A673 (cell line): ENCODE results near the gene SMCHD1. TPM values are rescaled to one million over a fixed set of nuclear protein-coding genes. Genes with fewer than 3 reads are reported as not detected.

Experiments used
- BruUV-seq: library from RNA; stranded (reverse); fragments of 400-500 nt; replicated peaks from 2 replicates; lab custom pipeline; 2021; lab: Mats Ljungman, UMichigan
- CTCF ChIA-PET: fragments of 300-600 bp; sonication (Branson Sonifier 250); formaldehyde crosslinking; loops from one replicate; lab custom pipeline; 2022; ENCODE audit warnings: antibody characterized with exemption; lab: Charles Lee
- POLR2A ChIA-PET: fragments of 300-600 bp; sonication (Branson Sonifier 250); formaldehyde crosslinking; loops from one replicate; lab custom pipeline; 2022; ENCODE audit warnings: antibody characterized with exemption; ENCODE audit not compliant: low non-redundant PET; lab: Charles Lee
- DNase-seq: peaks from one replicate; pipeline ENCODE4 v3.0.0-alpha.2; 2015; ENCODE audit warnings: low spot score
- H3K27ac ChIP-seq: fragments of 200-600 bp; sonication (generic); 2 replicates; pipeline ENCODE4 v1.5.1; 2016; ENCODE audit warnings: mixed run types, low read depth, mild to moderate bottlenecking, mixed read lengths, antibody characterized with exemption, low read length; ENCODE audit not compliant: poor library complexity, severe bottlenecking
- H3K27me3 ChIP-seq: fragments of 200-600 bp; sonication (generic); replicated peaks from 2 replicates; pipeline ENCODE4 v1.6.1; 2017; ENCODE audit warnings: mixed run types, low read depth, mild to moderate bottlenecking, mixed read lengths, antibody characterized with exemption, low read length; ENCODE audit not compliant: insufficient read depth, poor library complexity
- H3K36me3 ChIP-seq: fragments of 200-600 bp; sonication (generic); 2 replicates; pipeline ENCODE4 v1.6.1; 2016; ENCODE audit warnings: mixed run types, mild to moderate bottlenecking, mixed read lengths, antibody characterized with exemption, low read length; ENCODE audit not compliant: insufficient read depth, poor library complexity, severe bottlenecking
- H3K4me1 ChIP-seq: fragments of 200-600 bp; sonication (generic); 2 replicates; pipeline ENCODE4 v1.6.1; 2017; ENCODE audit warnings: mixed run types, mild to moderate bottlenecking, mixed read lengths, antibody characterized with exemption, low read length; ENCODE audit not compliant: insufficient read depth, poor library complexity, severe bottlenecking
- H3K4me3 ChIP-seq: fragments of 200-600 bp; sonication (generic); 2 replicates; pipeline ENCODE4 v1.5.1; 2016; ENCODE audit warnings: low read depth, mixed run types, mild to moderate bottlenecking, mixed read lengths, low read length; ENCODE audit not compliant: poor library complexity, severe bottlenecking
- H3K9me3 ChIP-seq: fragments of 200-600 bp; sonication (generic); 2 replicates; pipeline ENCODE4 v1.6.1; 2016; ENCODE audit warnings: mixed run types, low read depth, mild to moderate bottlenecking, mixed read lengths, antibody characterized with exemption, low read length; ENCODE audit not compliant: poor library complexity, severe bottlenecking
- EZH2 ChIP-seq: fragments of 200-600 bp; sonication (generic); IDR thresholded peaks from 2 replicates; pipeline ENCODE4 v1.6.1; 2017; ENCODE audit warnings: borderline replicate concordance, low read depth, mild to moderate bottlenecking, mixed read lengths, antibody characterized with exemption, low read length; ENCODE audit not compliant: poor library complexity, severe bottlenecking
- intact Hi-C: fragments of 100-400 bp; cut with micrococcal nuclease; formaldehyde crosslinking; loops from one replicate; pipeline ENCODE4 v1.10.0; 2022; ENCODE audit not compliant: unreplicated experiment
- total RNA-seq: library from RNA; stranded (reverse); gene quantifications from 2 replicates; pipeline ENCODE4 v1.2.3, GENCODE V29; 2021
- TF ChIP-seq, protein P1 (sequence below): fragments of 300-800, 200-600 bp; sonication (generic); conservative IDR thresholded peaks from 2 replicates; pipeline ENCODE4 v1.5.1; 2017; ENCODE audit warnings: low read depth, mild to moderate bottlenecking, antibody characterized with exemption, low read length, moderate library complexity, mixed read lengths

Gene SMCHD1
- total RNA-seq, 1 experiment from 2014 or later: 80.9 TPM

DNA sequence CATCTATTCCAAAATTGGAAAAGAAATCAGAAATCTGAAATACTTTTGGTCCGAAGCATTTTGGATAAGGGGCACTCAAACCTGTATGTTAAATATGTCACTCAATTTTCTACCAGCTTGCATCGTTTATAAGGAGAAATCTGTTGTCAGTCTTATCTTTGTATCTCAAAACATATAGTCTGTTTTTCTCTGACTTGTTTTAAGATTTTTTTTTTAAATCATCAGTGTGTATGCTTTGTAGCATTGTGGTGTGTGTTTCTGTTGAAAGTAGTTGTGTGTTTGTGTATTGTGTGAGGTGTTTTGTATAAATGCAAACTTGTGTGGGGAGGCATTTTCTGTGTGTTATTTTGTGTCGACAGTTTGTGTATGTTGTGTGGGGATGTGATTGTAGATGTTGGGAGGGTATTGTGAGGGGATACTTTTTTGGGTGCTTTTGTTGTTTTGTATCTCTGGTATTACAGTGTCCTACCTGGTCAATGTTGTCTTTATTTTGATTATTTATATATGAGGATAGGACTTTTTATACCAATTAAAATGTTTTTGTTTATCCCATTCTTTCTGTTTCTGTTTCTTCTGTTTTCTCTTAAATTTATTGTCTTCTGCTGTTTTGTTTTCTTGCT, 30.9 kb downstream of the SMCHD1 start:
- peaks cover 26% of the 10 kb centered on the region for H3K9me3 ChIP-seq
- peaks cover 4% of the 10 kb centered on the region for H3K4me1 ChIP-seq
- intact Hi-C loops: no loop called here
- TF ChIP-seq EZH2: no peak
- TF ChIP-seq, protein P1, sequence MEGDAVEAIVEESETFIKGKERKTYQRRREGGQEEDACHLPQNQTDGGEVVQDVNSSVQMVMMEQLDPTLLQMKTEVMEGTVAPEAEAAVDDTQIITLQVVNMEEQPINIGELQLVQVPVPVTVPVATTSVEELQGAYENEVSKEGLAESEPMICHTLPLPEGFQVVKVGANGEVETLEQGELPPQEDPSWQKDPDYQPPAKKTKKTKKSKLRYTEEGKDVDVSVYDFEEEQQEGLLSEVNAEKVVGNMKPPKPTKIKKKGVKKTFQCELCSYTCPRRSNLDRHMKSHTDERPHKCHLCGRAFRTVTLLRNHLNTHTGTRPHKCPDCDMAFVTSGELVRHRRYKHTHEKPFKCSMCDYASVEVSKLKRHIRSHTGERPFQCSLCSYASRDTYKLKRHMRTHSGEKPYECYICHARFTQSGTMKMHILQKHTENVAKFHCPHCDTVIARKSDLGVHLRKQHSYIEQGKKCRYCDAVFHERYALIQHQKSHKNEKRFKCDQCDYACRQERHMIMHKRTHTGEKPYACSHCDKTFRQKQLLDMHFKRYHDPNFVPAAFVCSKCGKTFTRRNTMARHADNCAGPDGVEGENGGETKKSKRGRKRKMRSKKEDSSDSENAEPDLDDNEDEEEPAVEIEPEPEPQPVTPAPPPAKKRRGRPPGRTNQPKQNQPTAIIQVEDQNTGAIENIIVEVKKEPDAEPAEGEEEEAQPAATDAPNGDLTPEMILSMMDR: no peak
- no peaks in the 10 kb centered on the region for H3K27me3 ChIP-seq
- H3K27ac ChIP-seq: no peak overlapping the region
- peaks cover 65% of the 10 kb centered on the region for H3K36me3 ChIP-seq
- H3K4me3 ChIP-seq: no peak overlapping the region
- ChIA-PET POLR2A (no interaction called here), CTCF (no interaction called here)
- peak; percentile 17 for DNase-seq
- no TSS peak for BruUV-seq

DNA sequence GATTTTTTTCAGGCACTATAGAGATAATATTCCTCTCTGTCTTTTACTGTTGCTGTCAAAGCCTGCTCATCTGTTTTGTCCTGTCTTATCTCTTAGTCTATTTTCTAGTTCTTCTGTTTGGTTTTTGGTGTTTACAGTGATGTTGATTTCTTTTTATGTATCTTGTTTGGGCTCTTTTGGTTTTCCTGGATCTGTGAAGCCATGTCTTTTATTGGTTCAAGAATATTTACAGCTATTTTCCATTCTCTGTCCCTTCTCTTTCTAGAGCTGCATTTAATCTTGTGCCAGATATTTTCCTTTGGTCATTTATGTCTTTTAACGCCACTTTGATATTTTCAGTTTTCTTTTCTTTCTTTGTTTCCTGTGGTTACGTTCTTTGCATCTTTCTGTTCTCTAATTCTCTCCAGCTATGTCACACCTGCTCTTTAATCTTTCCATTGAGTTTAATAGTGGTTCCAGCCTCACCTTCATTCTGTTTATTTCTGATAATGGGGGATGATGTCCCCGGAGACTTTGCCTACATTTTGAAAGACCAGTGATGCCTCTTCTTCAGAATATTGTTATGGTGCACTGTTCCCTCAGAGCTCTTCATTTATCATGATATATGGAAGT, 32.0 kb downstream of the SMCHD1 start:
- POLR2A ChIA-PET: no interaction called here
- no peak overlapping the region for H3K4me3 ChIP-seq
- DNase-seq: no peak
- no TSS peak for BruUV-seq
- peaks cover 4% of the 10 kb centered on the region for H3K4me1 ChIP-seq
- H3K9me3 ChIP-seq: peaks cover 26% of the 10 kb centered on the region
- peaks cover 65% of the 10 kb centered on the region for H3K36me3 ChIP-seq
- TF ChIP-seq, protein P1: no peak
- TF ChIP-seq EZH2: no peak
- no peaks in the 10 kb centered on the region for H3K27me3 ChIP-seq
- no peak overlapping the region for H3K27ac ChIP-seq
- CTCF ChIA-PET: no interaction called here
- intact Hi-C loops: no loop called here

DNA sequence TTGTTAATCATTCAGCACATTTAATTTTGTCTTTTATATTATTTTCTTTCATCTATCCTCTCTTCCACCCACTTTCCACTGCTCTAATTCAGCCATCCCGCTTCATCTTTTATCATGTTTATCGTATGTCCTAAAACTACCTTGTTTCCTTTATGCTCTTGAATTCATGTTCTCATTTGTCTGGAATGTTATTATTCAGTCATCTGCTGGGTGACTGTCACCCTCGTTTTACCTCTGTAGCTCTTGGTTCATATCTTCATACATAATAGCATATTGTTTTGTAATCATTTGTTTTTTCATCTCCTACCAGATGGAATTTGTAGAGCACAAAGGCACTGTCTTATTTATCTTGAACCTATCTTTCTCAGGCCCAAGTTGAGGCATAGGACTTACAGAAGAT, 37.0 kb downstream of the SMCHD1 start:
- ChIA-PET CTCF (no interaction called here), POLR2A (no interaction called here)
- peaks cover 60% of the 10 kb centered on the region for H3K36me3 ChIP-seq
- H3K27ac ChIP-seq: no peak overlapping the region
- no peak for DNase-seq
- intact Hi-C loops: no loop called here
- no peak for TF ChIP-seq EZH2
- TF ChIP-seq, protein P1: no peak
- no peaks in the 10 kb centered on the region for H3K27me3 ChIP-seq
- peaks cover 3% of the 10 kb centered on the region for H3K9me3 ChIP-seq
- no TSS peak for BruUV-seq
- H3K4me3 ChIP-seq: no peak overlapping the region
- H3K4me1 ChIP-seq: no peaks in the 10 kb centered on the region
